B cell (primary cell): Measurements from ENCODE around the gene PLK3.

ENCODE experiments used
- EZH2 ChIP-seq: IDR thresholded peaks from 2 replicates; pipeline ENCODE4 v1.6.1; 2012; ENCODE audit warnings: borderline replicate concordance, low read depth, mild to moderate bottlenecking, moderate library complexity, low read length; ENCODE audit not compliant: insufficient read depth, poor library complexity, severe bottlenecking
- TF ChIP-seq, protein P1 (sequence below): fragments of 200-600 bp; IDR thresholded peaks from one replicate; pipeline ENCODE4 v1.8.0; 2022; ENCODE audit warnings: antibody characterized with exemption, mild to moderate bottlenecking

GRCh38 chr1:44820328-44821239 is 20.4 kb downstream of the PLK3 start:
- TF ChIP-seq, protein P1, sequence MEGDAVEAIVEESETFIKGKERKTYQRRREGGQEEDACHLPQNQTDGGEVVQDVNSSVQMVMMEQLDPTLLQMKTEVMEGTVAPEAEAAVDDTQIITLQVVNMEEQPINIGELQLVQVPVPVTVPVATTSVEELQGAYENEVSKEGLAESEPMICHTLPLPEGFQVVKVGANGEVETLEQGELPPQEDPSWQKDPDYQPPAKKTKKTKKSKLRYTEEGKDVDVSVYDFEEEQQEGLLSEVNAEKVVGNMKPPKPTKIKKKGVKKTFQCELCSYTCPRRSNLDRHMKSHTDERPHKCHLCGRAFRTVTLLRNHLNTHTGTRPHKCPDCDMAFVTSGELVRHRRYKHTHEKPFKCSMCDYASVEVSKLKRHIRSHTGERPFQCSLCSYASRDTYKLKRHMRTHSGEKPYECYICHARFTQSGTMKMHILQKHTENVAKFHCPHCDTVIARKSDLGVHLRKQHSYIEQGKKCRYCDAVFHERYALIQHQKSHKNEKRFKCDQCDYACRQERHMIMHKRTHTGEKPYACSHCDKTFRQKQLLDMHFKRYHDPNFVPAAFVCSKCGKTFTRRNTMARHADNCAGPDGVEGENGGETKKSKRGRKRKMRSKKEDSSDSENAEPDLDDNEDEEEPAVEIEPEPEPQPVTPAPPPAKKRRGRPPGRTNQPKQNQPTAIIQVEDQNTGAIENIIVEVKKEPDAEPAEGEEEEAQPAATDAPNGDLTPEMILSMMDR = no peak
- TF ChIP-seq EZH2 = no peak
